NCI-H1048 (cell line): ENCODE measurements around the gene NKIRAS2.
A peak's percentile ranks its signal among the peaks of the same experiment; 100 is the strongest.
"Not testable (repeated sequence)": the region's sequence is repeated elsewhere in the genome, so short reads cannot be mapped to it uniquely, and the experiment has no call there.

Source experiments
- DNase-seq: peaks from one replicate; lab custom pipeline; 2025; lab: John Stamatoyannopoulos, UW

Gene NKIRAS2

GRCh38 chr17:41998497-41998896 lies 21.4 kb upstream of the NKIRAS2 start:
- DNase-seq = no peak

GRCh38 chr17:42000413-42001133 lies 19.3 kb upstream of the NKIRAS2 start:
- no peak for DNase-seq

- no peak for DNase-seq
These were observed 18.2 kb upstream of the NKIRAS2 start for GRCh38 chr17:42001729-42002128.

GRCh38 chr17:42002175-42002791 lies 17.6 kb upstream of the NKIRAS2 start:
- DNase-seq = no peak

GRCh38 chr17:42002792-42003301 lies 17.0 kb upstream of the NKIRAS2 start:
- DNase-seq = no peak

GRCh38 chr17:42005166-42005565 lies 14.7 kb upstream of the NKIRAS2 start:
- no peak for DNase-seq

- DNase-seq = no peak
These were observed 10.7 kb upstream of the NKIRAS2 start for GRCh38 chr17:42009170-42009569.

GRCh38 chr17:42010266-42010680 lies 9.6 kb upstream of the NKIRAS2 start:
- not testable (repeated sequence) for DNase-seq

- DNase-seq = no peak
These were observed 8.9 kb upstream of the NKIRAS2 start for GRCh38 chr17:42010898-42011516.

GRCh38 chr17:42012363-42012762 lies 7.5 kb upstream of the NKIRAS2 start:
- not testable (repeated sequence) for DNase-seq

- not testable (repeated sequence) for DNase-seq
These were observed 6.2 kb upstream of the NKIRAS2 start for GRCh38 chr17:42013740-42014139.

- no peak for DNase-seq
These were observed 3.5 kb upstream of the NKIRAS2 start for GRCh38 chr17:42016411-42016831.

GRCh38 chr17:42016941-42017865 lies 2.7 kb upstream of the NKIRAS2 start, which contains the start of gene DNAJC7:
TSS of gene DNAJC7 (minus strand) at chr17:42017439. CDS start at chr17:42017416, 23 bp downstream.
- DNase-seq = peak; percentile 86

- DNase-seq = no peak
These were observed 2.1 kb upstream of the NKIRAS2 start for GRCh38 chr17:42017866-42018200.

GRCh38 chr17:42018339-42018738 lies 1.6 kb upstream of the NKIRAS2 start:
- no peak for DNase-seq

- DNase-seq = no peak
These were observed 902 bp upstream of the NKIRAS2 start for GRCh38 chr17:42018988-42019387.

GRCh38 chr17:42020845-42021244 lies 955 bp downstream of the NKIRAS2 start:
- DNase-seq = not testable (repeated sequence)

- no peak for DNase-seq
These were observed 3.8 kb downstream of the NKIRAS2 start for GRCh38 chr17:42023524-42024349.

- DNase-seq = no peak
These were observed 5.3 kb downstream of the NKIRAS2 start for GRCh38 chr17:42025191-42025579.

GRCh38 chr17:42025936-42026335 lies 6.0 kb downstream of the NKIRAS2 start:
- no peak for DNase-seq
